ENCODE data around the gene WDR87. TPM values are rescaled to one million over a fixed set of nuclear protein-coding genes. Genes with fewer than 3 reads are reported as not detected.

Gene WDR87
- total RNA-seq, 1 experiment from 2014 or later = not detected

DNA sequence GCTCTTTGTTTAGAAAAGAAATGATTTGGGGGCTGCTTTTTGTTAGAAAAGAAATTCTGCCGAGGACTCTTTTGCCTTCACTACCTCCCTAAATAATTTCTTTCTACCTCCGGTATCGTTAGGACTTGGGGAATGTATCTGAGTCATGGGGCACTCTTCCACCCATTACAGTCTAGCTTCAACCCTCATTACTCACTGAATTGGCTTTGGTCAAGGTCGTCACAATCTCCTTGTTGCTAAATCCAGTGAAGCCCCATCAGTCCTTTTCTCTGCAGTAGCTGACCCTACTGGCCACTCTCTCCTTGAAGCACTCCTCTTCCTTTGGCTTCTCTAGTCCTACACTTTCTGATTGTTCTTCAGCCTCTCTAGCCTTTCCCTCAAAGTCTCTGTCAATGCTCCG lies 34.0 kb downstream of the WDR87 start (continued):
- TF ChIP-seq ELF1 (IDR thresholded peaks at IDR 0.05; ENCODE audit: borderline replicate concordance, low read depth) (no peak), JUND (IDR thresholded peaks at IDR 0.05) (no peak), ZNF274 (IDR thresholded peaks at IDR 0.05; ENCODE audit: low read depth, low read length) (no peak), EZH2phosphoT487 (IDR thresholded peaks at IDR 0.05; ENCODE audit: borderline replicate concordance) (no peak), ZFX (IDR thresholded peaks at IDR 0.05) (no peak), EZH2 (IDR thresholded peaks at IDR 0.05) (no peak), POLR2A (IDR thresholded peaks at IDR 0.05; ENCODE audit: borderline replicate concordance, extremely low read depth, insufficient read depth, insufficient read length) (no peak)
- TF ChIP-seq, protein P1, sequence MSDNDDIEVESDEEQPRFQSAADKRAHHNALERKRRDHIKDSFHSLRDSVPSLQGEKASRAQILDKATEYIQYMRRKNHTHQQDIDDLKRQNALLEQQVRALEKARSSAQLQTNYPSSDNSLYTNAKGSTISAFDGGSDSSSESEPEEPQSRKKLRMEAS (IDR thresholded peaks at IDR 0.05) = no peak

DNA sequence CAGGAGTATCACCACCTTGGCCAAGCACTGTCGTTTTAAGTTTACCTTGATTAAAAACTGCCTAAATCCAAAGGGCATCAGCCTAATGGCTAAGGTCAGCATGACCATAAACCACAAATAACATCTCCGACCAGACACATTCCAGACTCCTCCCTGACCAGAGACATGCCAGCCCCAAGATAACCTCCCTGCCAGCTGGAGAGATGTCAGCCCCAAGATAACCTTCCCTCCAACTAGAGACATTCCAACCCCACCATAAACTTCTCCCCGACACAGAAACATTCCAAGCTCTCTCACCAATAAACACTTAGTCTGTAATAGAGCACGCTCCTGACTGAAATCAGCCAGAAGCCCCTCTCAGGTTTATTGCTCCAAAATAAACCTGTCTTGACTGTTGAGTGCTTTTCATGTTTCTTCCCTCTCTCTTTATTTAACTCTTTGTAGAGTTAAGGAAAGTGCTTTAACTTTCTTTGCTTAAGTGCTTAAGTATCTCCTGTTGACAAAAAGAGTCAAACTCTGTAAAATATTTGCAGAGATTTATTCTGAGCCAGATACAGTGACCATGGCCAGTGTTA lies 36.5 kb downstream of the WDR87 start:
- Histone ChIP-seq H3K27ac (ENCODE audit: low read depth, low read length) (no peak overlapping the region), H3K36me3 (ENCODE audit: control insufficient read depth in 1 of 2, insufficient read depth in 2 of 2, low read length in 2 of 2) (no peaks in the 10 kb centered on the region), H3K9me2 (ENCODE audit: insufficient read depth) (no peaks in the 10 kb centered on the region), H3K4me3 (replicated peaks in 1 of 2; ENCODE audit: low read depth in 1 of 2, low read length in 2 of 2) (no peak overlapping the region), H3K4me2 (ENCODE audit: low read length) (no peak overlapping the region), H3K9me3 (ENCODE audit: control insufficient read depth in 1 of 2, insufficient read depth in 1 of 2, low read depth in 1 of 2, low read length in 2 of 2) (no peaks in the 10 kb centered on the region), H3K4me1 (ENCODE audit: control insufficient read depth in 1 of 2, insufficient read depth in 2 of 2, low read length in 2 of 2) (no peaks in the 10 kb centered on the region), H4K20me1 (ENCODE audit: insufficient read depth) (no peaks in the 10 kb centered on the region), H3K9ac (ENCODE audit: low read length) (no peak overlapping the region), H2AFZ (ENCODE audit: low read depth, low read length, poor library complexity, severe bottlenecking) (no peak overlapping the region), H3K27me3 (ENCODE audit: insufficient read depth, low read length) (no peaks in the 10 kb centered on the region), H3K79me2 (ENCODE audit: insufficient read depth, low read length) (no peaks in the 10 kb centered on the region)
- TF ChIP-seq EZH2 (IDR thresholded peaks at IDR 0.05) = no peak
- TF ChIP-seq EGR1 (IDR thresholded peaks at IDR 0.05; ENCODE audit: low read depth) = no peak
- intact Hi-C loops (cut with micrococcal nuclease) = no loop called here
- no peak for ATAC-seq
- BruUV-seq (replicated peaks) = no TSS peak
- ChIA-PET RAD21 (ENCODE audit: low non-redundant PET in 1 of 2, low total read pairs in 2 of 2, uncharacterized antibody in 2 of 2, unreplicated experiment in 2 of 2) (no interaction called here), CTCF (no interaction called here), POLR2A (no interaction called here)
- DNase-seq (ENCODE audit: low read depth, low spot score) = no peak

DNA sequence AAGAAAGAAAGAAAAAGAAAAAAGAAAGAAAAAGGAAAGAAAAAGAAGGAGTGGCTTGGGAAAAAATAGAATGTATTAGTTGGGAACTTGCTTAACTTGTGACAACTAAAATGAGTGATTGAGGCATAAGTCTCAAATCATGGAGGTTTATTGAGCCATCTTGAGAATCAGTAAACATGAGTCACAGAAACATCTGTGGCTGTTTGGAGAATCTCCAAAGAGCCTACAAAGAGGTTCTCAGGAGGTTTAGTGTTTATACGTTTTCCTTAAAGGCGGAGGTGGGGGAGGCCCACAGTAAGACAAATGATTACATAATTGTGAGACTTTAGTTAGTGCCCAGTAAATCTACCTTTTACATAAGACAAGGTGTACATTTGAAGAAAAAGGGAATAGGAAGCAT lies 38.6 kb downstream of the WDR87 start:
- H3K9me2 ChIP-seq (ENCODE audit: insufficient read depth) = no peaks in the 10 kb centered on the region
- H3K36me3 ChIP-seq (ENCODE audit: control insufficient read depth in 1 of 2, insufficient read depth in 2 of 2, low read length in 2 of 2) = no peaks in the 10 kb centered on the region
- RAD21 ChIA-PET (ENCODE audit: low non-redundant PET in 1 of 2, low total read pairs in 2 of 2, uncharacterized antibody in 2 of 2, unreplicated experiment in 2 of 2) = no interaction called here
- ATAC-seq (no peak), DNase-seq (ENCODE audit: low read depth, low spot score) (no peak)
- no peaks in the 10 kb centered on the region for H3K9me3 ChIP-seq (ENCODE audit: control insufficient read depth in 1 of 2, insufficient read depth in 1 of 2, low read depth in 1 of 2, low read length in 2 of 2)
- BruUV-seq (replicated peaks) = no TSS peak
- H3K27me3 ChIP-seq (ENCODE audit: insufficient read depth, low read length) = no peaks in the 10 kb centered on the region
- no peak overlapping the region for H3K4me2 ChIP-seq (ENCODE audit: low read length)
- H2AFZ ChIP-seq (ENCODE audit: low read depth, low read length, poor library complexity, severe bottlenecking) = no peak overlapping the region
- H3K9ac ChIP-seq (ENCODE audit: low read length) = no peak overlapping the region
- H3K4me3 ChIP-seq (replicated peaks in 1 of 2; ENCODE audit: low read depth in 1 of 2, low read length in 2 of 2) = no peak overlapping the region
- intact Hi-C loops (cut with micrococcal nuclease) = no loop called here
- POLR2A ChIA-PET = no interaction called here
- no peak overlapping the region for H3K27ac ChIP-seq (ENCODE audit: low read depth, low read length)
- CTCF ChIA-PET = no interaction called here
- H3K79me2 ChIP-seq (ENCODE audit: insufficient read depth, low read length) = no peaks in the 10 kb centered on the region
- H4K20me1 ChIP-seq (ENCODE audit: insufficient read depth) = no peaks in the 10 kb centered on the region
- H3K4me1 ChIP-seq (ENCODE audit: control insufficient read depth in 1 of 2, insufficient read depth in 2 of 2, low read length in 2 of 2) = no peaks in the 10 kb centered on the region
- TF ChIP-seq RAD21 (IDR thresholded peaks at IDR 0.05; ENCODE audit: low read depth) = no peak
- no peak for TF ChIP-seq YY1 (IDR thresholded peaks at IDR 0.05; ENCODE audit: extremely low read depth, insufficient replicate concordance, low read depth, low read length)
- TF ChIP-seq CBX3 (IDR thresholded peaks at IDR 0.05; ENCODE audit: low read depth) = no peak
- TF ChIP-seq SP1 (IDR thresholded peaks at IDR 0.05; ENCODE audit: low read depth) = no peak
- no peak for TF ChIP-seq FOSL1 (IDR thresholded peaks at IDR 0.05; ENCODE audit: low read depth)
- TF ChIP-seq ZFX (IDR thresholded peaks at IDR 0.05) = no peak
- TF ChIP-seq ELF1 (IDR thresholded peaks at IDR 0.05; ENCODE audit: borderline replicate concordance, low read depth) = no peak
- TF ChIP-seq EZH2phosphoT487 (IDR thresholded peaks at IDR 0.05; ENCODE audit: borderline replicate concordance) = no peak
- TF ChIP-seq ZNF274 (IDR thresholded peaks at IDR 0.05; ENCODE audit: low read depth, low read length) = no peak
- TF ChIP-seq SRF (IDR thresholded peaks at IDR 0.05; ENCODE audit: low read depth) = no peak
- no peak for TF ChIP-seq JUND (IDR thresholded peaks at IDR 0.05)
- TF ChIP-seq, protein P2, sequence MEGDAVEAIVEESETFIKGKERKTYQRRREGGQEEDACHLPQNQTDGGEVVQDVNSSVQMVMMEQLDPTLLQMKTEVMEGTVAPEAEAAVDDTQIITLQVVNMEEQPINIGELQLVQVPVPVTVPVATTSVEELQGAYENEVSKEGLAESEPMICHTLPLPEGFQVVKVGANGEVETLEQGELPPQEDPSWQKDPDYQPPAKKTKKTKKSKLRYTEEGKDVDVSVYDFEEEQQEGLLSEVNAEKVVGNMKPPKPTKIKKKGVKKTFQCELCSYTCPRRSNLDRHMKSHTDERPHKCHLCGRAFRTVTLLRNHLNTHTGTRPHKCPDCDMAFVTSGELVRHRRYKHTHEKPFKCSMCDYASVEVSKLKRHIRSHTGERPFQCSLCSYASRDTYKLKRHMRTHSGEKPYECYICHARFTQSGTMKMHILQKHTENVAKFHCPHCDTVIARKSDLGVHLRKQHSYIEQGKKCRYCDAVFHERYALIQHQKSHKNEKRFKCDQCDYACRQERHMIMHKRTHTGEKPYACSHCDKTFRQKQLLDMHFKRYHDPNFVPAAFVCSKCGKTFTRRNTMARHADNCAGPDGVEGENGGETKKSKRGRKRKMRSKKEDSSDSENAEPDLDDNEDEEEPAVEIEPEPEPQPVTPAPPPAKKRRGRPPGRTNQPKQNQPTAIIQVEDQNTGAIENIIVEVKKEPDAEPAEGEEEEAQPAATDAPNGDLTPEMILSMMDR (IDR thresholded peaks at IDR 0.05 in 2 of 3, conservative IDR thresholded peaks at IDR 0.05 in 1 of 3; ENCODE audit: borderline replicate concordance in 1 of 3, insufficient read depth in 1 of 3, low read depth in 2 of 3, low read length in 2 of 3) = no peak
- TF ChIP-seq, protein P1 (IDR thresholded peaks at IDR 0.05) = no peak
- no peak for TF ChIP-seq EGR1 (IDR thresholded peaks at IDR 0.05; ENCODE audit: low read depth)
- TF ChIP-seq POLR2AphosphoS5 (IDR thresholded peaks at IDR 0.05; ENCODE audit: low read depth, low read length) = no peak

All from HCT116 (cell line).